ENCODE measurements around the gene FAM170B. TPM values are rescaled to one million over a fixed set of nuclear protein-coding genes. Genes with fewer than 3 reads are reported as not detected.

Gene FAM170B
- total RNA-seq, 1 donor = not detected

DNA sequence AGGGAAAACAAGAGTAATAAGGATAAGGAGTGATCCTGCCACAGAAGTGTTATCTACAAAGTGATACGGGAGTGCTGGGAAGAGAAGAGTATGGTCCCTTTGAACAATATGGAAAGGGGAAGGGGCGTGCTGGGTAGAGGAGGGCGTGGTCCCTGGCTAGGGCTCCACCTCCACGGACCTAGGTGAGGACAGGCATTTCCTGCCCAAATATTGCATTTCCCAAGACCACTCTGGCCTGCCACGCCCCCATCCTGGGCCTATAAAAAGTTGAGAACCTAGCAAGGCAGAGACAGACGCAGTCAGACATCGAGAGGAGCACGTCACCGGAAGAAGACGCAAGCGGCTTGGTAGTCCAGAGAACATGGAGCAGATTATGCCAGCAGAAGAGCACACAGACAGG is 41.3 kb downstream of the FAM170B start:
- no peak overlapping the region for H3K4me3 ChIP-seq (ENCODE audit: insufficient read depth, low read length)
- H3K4me2 ChIP-seq (ENCODE audit: insufficient read depth, low read length) = no peak overlapping the region
- DNase-seq (ENCODE audit: insufficient read length, low spot score, missing footprints) = no peak
- H4K20me1 ChIP-seq (ENCODE audit: insufficient read depth, low read length) = peaks cover 9% of the 10 kb centered on the region
- no peaks in the 10 kb centered on the region for H3K36me3 ChIP-seq (ENCODE audit: insufficient read depth, low read length)
- H3K27ac ChIP-seq (ENCODE audit: low read depth, low read length) = no peak overlapping the region
- H3K9me3 ChIP-seq (ENCODE audit: low read depth, low read length) = no peaks in the 10 kb centered on the region
- no peaks in the 10 kb centered on the region for H3K79me2 ChIP-seq (ENCODE audit: insufficient read depth, low read length)
- no peaks in the 10 kb centered on the region for H3K4me1 ChIP-seq (ENCODE audit: insufficient read depth, low read length)
- no peaks in the 10 kb centered on the region for H3K27me3 ChIP-seq (ENCODE audit: insufficient read depth, low read length)
- no peak overlapping the region for H2AFZ ChIP-seq (ENCODE audit: low read length)
- TF ChIP-seq, protein P1, sequence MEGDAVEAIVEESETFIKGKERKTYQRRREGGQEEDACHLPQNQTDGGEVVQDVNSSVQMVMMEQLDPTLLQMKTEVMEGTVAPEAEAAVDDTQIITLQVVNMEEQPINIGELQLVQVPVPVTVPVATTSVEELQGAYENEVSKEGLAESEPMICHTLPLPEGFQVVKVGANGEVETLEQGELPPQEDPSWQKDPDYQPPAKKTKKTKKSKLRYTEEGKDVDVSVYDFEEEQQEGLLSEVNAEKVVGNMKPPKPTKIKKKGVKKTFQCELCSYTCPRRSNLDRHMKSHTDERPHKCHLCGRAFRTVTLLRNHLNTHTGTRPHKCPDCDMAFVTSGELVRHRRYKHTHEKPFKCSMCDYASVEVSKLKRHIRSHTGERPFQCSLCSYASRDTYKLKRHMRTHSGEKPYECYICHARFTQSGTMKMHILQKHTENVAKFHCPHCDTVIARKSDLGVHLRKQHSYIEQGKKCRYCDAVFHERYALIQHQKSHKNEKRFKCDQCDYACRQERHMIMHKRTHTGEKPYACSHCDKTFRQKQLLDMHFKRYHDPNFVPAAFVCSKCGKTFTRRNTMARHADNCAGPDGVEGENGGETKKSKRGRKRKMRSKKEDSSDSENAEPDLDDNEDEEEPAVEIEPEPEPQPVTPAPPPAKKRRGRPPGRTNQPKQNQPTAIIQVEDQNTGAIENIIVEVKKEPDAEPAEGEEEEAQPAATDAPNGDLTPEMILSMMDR (IDR thresholded peaks at IDR 0.05; ENCODE audit: extremely low read depth, low read depth, low read length) = no peak

DNA sequence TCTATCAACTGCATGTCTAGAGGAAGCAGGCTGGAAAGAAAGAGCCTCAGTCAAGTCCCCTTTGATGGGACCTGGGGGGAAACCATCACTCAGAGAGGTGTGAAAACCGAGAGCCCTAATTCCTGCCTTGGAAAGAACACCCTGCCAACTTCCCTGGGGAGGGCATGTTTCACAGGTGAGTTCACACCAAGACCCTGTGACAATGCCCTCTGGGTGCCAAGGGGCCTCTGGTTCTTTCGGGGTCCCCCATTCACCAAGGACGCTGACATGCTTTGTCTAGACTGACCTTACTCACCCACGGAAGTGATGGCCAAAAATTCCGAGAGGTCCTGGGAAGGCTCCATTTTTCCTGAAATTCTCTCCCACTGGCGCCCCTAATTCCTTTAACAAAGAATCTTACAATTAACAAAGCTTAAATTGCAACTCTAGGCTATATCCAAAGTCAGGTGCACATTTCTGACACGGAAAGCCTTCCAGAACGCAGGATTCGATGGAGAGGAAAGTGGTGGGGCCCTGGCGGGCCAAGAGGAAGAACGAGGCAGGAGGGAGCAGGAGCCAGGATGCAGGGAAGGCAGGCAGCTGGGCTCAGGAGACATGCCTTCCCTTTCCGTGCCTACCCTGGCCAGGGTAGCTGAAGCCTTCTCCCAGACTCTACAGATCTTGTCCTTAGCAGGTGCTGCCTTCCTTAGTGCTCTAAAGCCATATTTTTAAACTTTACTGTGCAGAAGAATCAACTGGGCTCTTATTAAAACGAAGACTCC is 42.2 kb downstream of the FAM170B start:
- H3K4me1 ChIP-seq (ENCODE audit: insufficient read depth, low read length) = no peaks in the 10 kb centered on the region
- H3K9me3 ChIP-seq (ENCODE audit: low read depth, low read length) = no peaks in the 10 kb centered on the region
- H3K27me3 ChIP-seq (ENCODE audit: insufficient read depth, low read length) = no peaks in the 10 kb centered on the region
- H3K4me3 ChIP-seq (ENCODE audit: insufficient read depth, low read length) = no peak overlapping the region
- no peak for DNase-seq (ENCODE audit: insufficient read length, low spot score, missing footprints)
- H2AFZ ChIP-seq (ENCODE audit: low read length) = no peak overlapping the region
- no peaks in the 10 kb centered on the region for H3K36me3 ChIP-seq (ENCODE audit: insufficient read depth, low read length)
- no peak overlapping the region for H3K27ac ChIP-seq (ENCODE audit: low read depth, low read length)
- TF ChIP-seq, protein P1 (IDR thresholded peaks at IDR 0.05; ENCODE audit: extremely low read depth, low read depth, low read length) = no peak
- peaks cover 9% of the 10 kb centered on the region for H4K20me1 ChIP-seq (ENCODE audit: insufficient read depth, low read length)
- no peak overlapping the region for H3K4me2 ChIP-seq (ENCODE audit: insufficient read depth, low read length)
- no peaks in the 10 kb centered on the region for H3K79me2 ChIP-seq (ENCODE audit: insufficient read depth, low read length)

DNA sequence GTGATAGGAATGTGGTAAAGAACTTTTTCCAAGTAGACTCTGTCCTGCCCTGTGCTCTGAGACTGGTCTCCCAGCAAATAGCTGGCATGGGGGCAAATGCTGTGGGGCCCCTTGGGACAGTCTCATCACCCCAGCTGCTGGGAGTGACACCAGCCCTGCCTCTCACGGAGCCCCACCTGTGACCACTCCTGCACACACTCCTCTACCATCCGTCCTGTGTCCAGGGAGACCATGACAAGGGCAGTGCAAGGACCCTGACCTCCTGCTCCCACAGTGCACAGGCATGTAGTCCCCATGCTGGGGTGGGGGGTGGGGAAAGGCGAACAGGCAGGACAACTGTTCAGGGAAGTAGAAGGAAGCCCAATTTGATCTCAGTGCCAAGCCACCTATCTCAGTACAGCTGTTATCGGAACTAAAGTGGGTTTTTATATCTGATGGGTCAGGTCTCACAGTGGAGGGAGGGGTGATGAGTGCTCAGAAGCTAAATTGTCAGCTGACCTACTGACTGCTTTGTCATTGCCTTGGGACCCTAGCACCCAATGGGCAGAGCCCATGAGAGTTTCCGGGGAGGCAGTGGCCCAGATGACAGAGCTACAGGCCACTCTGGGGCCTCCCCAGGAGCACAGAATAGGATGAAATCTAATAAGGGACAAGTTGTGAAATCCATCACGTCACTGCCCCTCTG is 43.0 kb downstream of the FAM170B start:
- TF ChIP-seq, protein P1 (IDR thresholded peaks at IDR 0.05; ENCODE audit: extremely low read depth, low read depth, low read length) = no peak
- Histone ChIP-seq H3K4me2 (ENCODE audit: insufficient read depth, low read length) (no peak overlapping the region), H4K20me1 (ENCODE audit: insufficient read depth, low read length) (peaks cover 7% of the 10 kb centered on the region), H3K27ac (ENCODE audit: low read depth, low read length) (no peak overlapping the region), H3K4me3 (ENCODE audit: insufficient read depth, low read length) (no peak overlapping the region), H3K9me3 (ENCODE audit: low read depth, low read length) (no peaks in the 10 kb centered on the region), H2AFZ (ENCODE audit: low read length) (no peak overlapping the region), H3K36me3 (ENCODE audit: insufficient read depth, low read length) (no peaks in the 10 kb centered on the region), H3K27me3 (ENCODE audit: insufficient read depth, low read length) (no peaks in the 10 kb centered on the region), H3K4me1 (ENCODE audit: insufficient read depth, low read length) (no peaks in the 10 kb centered on the region), H3K79me2 (ENCODE audit: insufficient read depth, low read length) (no peaks in the 10 kb centered on the region)
- DNase-seq (ENCODE audit: insufficient read length, low spot score, missing footprints) = no peak

DNA sequence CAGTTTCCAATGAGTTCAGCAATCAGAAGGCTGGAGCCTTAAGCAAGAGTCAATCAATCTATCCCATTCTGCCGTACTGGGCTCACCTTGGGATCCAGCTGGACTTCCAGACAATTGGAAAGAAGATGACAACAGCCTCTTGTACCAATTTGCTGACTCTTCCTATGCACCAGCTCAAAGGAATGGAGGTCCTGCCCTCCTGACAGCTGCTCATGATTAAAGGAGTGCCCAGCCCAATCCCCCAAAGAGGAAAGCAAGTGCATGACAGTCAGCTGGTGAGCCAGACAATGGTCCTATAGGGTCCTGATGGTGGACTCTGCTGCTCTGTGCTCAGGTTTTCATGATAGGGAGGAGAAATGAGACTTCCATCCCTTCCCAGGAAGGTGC is 43.6 kb downstream of the FAM170B start:
- Histone ChIP-seq H4K20me1 (ENCODE audit: insufficient read depth, low read length) (peaks cover 4% of the 10 kb centered on the region), H3K79me2 (ENCODE audit: insufficient read depth, low read length) (no peaks in the 10 kb centered on the region), H3K4me1 (ENCODE audit: insufficient read depth, low read length) (no peaks in the 10 kb centered on the region), H3K4me2 (ENCODE audit: insufficient read depth, low read length) (no peak overlapping the region), H3K27me3 (ENCODE audit: insufficient read depth, low read length) (no peaks in the 10 kb centered on the region), H3K9me3 (ENCODE audit: low read depth, low read length) (no peaks in the 10 kb centered on the region), H3K4me3 (ENCODE audit: insufficient read depth, low read length) (no peak overlapping the region), H3K27ac (ENCODE audit: low read depth, low read length) (no peak overlapping the region), H3K36me3 (ENCODE audit: insufficient read depth, low read length) (no peaks in the 10 kb centered on the region), H2AFZ (ENCODE audit: low read length) (no peak overlapping the region)
- DNase-seq (ENCODE audit: insufficient read length, low spot score, missing footprints) = no peak
- TF ChIP-seq, protein P1 (IDR thresholded peaks at IDR 0.05; ENCODE audit: extremely low read depth, low read depth, low read length) = no peak
